NCI-H524 treated with DMSO at 0.1 percent for 48 hours (cell line): ENCODE results near the gene HS3ST3B1.

ENCODE experiments used
- DNase-seq: peaks from one replicate; lab custom pipeline; 2025; lab: John Stamatoyannopoulos, UW

HS3ST3B1 gene

DNA sequence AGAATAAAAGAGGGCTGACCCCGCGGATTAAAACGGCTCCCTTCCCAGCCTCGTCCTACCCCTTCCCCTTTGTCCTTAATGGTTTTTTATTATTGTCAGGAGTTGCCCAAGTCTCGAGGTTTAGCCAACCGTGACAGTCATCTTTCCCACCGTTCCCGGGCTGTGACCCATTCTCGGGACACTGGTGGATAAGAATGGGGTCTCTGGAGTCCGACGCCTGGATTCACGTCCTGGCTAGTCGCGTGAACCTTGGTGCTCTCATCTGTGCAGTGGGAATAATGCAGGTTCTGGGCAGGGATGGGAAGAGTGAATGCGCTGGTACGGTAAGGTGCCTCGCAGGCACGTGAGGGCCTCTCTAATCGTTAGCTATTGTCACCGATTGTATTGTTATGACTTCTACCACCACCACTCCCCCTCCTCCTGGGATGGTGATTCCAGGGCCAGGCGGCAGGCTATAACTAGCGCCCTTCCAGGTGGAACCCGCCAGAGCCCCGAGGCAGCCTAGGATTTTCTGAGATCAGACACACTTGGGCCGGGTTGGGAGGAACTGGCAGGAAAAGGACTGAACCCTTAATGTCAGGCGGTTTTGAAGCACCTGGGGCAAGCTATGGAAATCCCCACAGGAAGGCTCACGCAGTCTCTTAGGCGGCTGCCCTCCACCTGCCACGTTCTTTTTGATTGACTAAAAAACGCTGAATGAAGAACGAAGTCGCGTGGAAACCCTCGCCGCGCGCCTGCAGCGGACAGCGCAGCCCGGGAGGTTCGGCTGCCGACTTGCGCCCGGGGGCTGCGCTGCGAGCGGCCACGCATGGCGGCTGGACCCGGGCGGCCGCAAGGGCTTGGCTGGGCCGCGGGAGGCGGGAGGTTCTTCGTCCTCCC is 2.7 kb downstream of the HS3ST3B1 start:
- DNase-seq = no peak

DNA sequence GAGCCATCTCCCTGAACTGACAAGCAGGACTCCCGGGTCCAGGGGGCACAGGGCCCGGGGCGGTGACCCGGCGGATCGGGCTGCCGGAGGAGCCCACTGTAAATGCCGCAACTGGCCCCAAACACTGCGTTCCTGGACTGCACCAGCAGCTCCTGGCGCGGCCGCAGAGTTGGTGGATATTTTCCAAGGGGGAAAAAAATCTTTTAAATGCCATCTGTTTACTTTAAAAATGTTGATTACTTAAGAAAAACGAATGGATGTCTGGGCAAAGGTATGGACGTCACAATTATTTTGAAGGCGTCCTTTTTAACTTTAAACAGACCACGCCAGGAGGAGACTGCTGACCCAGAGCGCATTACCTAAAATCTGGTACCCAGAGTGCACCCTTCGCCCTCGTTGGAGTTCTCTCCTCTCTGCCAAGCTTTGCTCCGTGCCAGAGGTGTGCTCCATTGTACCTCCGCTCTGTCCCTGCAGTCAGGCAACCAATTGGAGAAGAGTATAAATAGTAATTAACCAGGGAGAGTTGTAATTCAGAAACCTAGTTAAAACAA is 3.4 kb downstream of the HS3ST3B1 start:
- no peak for DNase-seq

DNA sequence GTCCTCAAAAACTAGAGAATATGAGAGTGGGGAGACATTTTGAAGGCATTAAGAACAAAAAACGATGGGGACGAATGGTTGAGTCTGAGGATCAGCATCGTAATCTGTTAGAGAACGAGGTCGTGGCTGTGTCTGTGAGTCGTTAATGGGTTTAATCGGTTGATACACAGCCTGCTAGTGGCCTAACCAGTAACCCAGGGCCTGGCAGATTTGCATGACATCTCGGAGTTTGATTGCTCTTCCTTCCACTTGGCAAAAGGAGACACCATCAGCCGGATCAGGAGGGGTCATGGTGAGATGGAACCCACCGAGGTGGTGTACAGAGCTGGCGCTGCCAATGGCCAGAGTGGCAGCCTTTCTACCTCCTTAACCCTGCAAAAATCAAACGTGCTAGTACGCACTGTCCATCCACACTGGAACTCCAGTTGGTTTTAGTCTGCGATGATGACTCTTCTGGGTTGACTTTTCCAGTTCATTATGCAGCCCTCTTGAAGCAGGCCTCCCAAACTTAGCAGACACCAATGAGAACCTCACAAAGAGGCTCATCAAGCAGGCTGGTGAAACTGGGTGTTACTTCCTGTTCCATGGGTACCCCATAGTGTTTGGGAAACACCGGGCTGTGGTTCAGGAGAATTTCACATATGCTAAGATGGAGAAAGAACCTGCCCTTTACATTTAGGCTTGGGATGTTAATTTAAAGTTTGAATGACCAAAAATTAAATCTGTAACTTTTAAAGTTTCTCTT is 4.1 kb downstream of the HS3ST3B1 start:
- no peak for DNase-seq

DNA sequence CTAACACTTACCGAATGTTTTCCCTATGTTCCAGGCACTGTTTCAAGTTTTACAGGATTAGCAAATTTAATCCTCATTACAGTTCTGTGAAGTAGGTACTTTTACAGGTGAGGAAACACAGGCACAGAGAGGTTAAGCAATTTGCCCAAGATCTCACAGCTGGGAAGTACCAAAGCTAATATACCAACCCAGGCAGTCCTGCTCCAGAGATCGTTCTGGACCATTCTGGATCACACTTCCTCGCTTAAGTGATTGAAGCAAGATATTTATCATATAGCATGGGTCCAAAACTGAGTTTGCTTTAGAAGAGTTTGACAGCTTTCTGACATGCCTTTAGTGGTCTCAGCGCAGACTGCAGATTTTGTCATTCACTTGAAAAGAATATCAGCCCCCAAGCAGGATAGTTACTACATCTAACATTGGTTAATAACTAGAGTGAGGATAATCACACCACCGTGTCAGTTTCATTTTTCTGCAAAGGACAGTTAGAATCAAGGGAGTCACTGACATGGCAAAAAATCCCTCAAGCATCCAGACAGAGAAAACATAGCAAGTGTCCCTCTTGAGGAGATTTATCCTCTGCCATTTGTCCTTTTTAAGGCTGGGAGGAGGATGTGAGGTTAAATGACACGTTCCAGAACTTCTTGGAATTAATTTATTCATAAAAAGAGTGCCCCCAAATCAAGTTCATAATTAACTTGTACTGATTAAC is 5.1 kb downstream of the HS3ST3B1 start:
- DNase-seq = no peak

DNA sequence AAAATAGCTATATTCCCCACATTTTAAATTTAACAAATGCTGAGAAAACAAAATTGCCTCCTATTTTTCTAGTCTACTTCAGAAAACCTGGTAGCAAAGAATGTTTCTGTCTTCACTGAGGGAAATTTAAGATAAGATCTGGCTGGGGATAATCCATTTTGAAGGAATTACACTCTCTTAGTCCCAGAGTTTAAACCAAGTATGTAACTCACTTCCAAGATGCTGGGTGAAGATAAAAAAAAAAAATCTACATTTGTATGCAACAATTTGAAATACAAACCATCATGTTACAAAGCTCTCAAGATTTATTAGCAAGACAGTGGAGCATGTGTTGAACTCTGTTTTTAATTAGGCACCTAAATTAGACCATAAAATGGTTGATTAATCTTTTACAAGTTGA is 5.7 kb downstream of the HS3ST3B1 start:
- no peak for DNase-seq

DNA sequence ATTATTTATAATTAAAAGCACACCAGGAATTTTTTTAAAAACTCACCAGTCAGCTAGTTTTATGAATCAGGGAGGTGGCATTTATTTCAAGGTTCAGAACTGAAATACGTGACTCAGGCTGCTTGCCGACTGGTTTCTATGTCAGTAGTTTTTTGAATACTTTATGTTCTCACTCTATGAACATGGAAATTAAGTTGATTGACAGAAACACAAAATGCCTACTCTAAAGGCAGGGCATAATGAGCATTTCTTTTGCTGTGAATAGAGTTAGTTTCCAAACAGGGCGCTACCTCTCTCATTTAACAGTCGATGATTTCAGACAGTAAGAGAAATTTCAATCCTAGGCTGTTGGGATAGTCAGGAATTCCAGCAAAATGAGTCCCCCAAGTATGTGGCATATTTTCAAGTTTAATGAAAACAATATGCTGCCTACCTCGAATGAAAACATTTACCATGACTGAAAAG is 6.7 kb downstream of the HS3ST3B1 start:
- no peak for DNase-seq

DNA sequence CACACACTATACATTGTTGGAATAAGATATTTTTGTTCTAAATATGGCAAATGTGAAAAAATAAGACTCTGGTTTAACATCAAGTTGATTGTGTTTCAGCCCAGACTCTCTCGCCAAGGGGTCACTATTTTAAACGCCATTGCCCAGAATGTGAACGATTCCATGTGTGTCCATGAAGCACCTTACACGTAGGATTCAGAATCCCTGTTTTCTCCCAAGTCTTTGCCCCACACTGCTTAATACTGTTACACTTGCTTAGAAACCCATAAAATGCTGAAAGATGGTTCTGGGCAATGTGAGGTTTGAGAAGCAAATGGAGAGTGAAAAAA is 7.7 kb downstream of the HS3ST3B1 start:
- DNase-seq = no peak

DNA sequence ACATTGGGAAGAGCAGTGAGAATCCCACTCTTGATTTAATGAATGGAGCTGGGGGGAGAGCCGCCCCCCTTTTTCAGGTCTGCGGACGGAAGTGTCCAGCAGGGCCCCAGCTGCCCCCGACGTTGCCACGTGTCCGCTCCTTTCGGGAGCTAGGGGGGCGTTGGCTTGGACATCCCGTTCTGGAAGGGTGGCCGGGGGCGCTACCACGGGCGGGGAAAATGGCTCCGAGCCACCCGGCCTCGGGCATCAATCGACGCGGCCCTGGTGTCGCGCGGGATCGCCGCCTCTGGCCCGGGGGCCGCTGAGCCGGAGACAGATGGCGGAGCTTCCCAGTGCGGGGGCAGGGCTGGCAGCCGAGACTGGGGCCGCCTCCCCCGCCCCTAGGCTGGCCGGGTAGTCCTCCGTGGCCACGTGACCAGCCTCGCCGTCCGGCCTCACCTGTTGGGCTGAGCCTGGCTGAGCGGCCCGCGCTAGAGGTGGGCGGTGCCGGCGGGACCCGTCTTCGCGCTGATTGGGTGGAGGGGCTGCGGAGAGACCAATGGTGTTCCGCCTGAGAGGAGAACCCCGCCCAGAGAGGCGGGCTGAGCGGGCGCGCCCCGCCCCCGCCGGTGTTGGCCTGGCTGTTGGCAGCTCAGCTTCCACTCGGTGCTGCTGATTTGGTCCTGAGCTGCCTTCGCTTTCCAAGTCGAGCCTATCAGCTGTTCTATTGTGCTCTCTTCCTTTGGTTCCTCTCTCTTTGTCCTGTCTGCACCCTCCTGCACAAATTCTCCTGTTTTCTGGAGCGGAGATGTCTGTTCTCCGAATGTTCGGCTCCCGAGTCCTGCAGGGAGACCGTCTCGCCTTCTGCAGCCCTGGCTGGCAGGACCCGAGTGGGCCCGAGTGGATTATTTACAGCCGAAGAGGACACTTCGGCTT is 8.3 kb downstream of the HS3ST3B1 start:
- peak; percentile 81 for DNase-seq

DNA sequence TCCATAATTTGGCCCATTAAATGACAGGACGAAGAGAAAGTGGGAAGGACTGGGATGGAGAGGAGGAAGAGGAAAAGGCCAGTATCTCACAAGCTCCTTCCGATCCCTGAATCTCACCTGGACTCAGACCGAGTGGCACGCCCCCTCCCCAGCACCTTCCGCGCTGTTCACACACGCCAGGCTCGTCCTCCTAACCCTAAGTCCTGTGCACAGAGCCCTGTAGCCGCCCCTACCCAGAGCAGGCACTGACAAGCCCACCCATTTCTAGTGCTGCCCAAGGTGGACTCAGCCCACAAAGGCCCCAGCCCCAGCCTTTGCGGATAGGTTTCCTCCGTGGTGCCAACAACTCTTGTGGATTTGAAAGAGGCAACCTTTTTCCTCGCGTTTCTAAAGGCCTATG is 9.2 kb downstream of the HS3ST3B1 start:
- DNase-seq = no peak

DNA sequence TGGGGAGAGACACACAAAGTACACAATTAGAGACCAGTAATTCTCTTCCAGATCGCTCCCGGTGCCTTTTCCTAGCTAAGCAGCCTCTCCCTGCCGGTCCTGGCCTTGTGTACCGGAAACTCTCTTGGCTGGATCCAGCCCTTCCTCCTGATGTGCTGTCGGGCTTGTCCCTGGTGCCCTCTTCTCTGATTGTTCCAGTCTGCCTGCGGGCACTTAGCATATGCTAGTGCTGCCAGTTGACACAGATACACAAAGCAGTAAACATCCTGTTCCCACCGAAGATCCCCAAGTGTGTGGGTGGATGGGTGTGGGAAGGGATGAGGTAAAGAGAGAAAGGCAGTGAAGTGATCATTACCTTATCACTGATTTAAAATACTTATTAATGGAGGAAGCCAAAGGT is 9.7 kb downstream of the HS3ST3B1 start:
- DNase-seq = no peak

DNA sequence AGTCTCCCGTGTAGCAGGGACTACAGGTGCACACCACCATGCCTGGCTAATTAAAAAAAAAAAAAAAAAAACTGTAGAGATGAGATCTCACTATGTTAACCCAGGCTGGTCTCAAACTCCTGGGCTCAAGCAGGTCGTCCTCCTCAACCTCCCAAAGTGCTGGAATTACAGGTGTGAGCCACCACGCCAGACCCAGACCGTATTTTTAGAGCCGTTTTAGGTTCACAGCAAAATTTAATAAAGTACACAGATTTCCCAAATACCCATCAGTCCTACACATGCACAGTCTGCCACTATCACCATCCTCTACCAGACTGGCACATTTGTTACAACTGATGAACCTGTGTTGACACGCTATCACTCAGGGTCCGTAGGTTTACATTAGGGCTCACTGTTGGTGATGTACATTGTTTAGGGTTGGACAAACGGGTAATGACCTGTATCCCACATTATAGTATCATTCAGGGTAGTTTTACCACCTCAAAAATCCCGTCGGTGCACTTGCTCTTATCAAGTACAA is 10.4 kb downstream of the HS3ST3B1 start:
- DNase-seq = no peak

DNA sequence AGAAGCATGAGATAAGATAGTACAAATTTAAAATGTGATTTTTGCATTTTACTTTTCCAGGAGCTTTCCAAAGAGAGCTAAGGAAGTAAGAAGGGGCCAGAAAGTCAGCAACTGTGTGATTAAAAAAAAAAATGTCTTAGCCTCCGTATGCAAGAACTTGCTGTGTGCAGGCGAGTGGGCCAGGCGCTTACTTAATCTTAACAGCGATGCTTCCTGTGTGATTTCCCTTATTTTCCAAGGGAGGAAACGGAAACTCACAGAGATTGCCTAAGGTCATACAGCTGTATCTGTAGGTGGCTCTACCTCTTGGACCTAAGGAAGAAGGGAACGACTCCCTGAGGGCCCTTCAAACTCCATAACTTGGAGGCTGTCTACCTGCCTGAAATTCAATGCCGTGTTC is 11.1 kb downstream of the HS3ST3B1 start:
- DNase-seq = no peak

DNA sequence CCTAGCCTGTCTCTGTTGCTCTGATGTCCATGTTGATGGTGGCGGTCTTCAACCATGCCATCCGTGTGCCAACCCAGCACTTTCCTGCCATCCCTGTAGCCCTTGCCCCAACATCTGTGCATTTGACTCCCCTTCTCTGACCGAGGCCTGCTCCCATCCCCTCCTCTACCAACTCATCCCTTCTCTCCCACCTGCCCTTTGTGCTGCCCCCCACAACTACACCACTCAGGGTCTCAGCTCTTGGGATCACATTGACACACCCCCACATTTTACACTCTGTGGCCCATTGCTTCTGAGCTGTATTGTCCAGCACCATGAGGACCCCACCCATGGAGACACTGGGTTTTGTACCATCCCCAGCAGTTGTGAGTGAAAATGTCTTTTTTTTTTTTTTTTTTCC is 11.6 kb downstream of the HS3ST3B1 start:
- no peak for DNase-seq

DNA sequence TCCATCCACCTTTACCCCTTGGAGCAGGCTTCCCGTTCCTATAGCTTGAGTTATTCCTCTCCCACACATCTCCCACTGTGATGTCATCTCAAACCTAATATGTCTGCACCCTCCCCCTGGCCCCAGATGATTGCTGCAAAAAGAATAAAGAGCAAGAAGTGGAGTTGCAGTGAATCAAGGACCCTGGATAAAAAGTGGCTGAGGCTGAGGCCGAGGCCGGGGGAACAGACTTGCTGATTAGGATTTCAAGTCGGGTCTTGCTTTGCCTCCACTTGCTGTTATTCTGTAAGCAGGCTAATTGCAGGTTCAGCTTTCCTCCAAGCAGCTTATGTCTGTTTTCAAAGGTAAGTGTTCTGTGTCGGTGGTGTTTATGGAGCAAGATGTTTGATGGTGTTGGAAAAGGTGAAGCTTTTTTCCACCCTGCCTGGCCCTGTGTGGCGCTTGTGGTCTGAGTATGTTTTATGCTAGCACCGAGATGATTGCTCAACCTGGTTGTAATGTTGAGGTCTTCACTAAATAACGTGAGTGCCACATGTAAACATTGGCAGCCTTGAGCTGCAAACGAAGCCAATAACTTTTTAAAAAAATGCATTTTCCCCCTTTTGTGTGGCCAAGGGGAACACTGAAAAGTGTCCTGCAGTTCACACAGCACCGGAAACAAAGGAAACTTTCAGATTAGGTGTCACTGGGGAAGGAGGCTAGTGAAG is 15.4 kb downstream of the HS3ST3B1 start:
- DNase-seq = no peak

DNA sequence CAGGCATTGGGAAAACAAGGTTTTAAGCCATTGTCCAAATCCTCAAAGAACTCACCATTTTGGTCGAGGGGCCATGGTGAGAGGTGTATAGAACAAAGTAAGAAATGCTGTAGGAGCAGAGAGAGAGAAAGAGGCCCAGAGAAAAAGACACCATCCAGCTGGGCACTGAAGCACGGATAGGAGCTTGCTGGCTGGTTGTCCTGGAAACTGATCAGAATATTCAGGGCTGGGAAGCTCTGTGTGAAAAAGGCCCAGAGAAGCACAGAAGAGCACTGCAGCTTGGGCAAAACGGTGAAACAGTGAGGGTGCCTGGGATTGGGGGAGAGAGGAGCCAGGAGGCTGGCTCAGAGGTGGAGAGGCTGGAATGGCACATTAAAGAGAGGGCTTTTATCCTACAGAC is 16.5 kb downstream of the HS3ST3B1 start:
- no peak for DNase-seq

DNA sequence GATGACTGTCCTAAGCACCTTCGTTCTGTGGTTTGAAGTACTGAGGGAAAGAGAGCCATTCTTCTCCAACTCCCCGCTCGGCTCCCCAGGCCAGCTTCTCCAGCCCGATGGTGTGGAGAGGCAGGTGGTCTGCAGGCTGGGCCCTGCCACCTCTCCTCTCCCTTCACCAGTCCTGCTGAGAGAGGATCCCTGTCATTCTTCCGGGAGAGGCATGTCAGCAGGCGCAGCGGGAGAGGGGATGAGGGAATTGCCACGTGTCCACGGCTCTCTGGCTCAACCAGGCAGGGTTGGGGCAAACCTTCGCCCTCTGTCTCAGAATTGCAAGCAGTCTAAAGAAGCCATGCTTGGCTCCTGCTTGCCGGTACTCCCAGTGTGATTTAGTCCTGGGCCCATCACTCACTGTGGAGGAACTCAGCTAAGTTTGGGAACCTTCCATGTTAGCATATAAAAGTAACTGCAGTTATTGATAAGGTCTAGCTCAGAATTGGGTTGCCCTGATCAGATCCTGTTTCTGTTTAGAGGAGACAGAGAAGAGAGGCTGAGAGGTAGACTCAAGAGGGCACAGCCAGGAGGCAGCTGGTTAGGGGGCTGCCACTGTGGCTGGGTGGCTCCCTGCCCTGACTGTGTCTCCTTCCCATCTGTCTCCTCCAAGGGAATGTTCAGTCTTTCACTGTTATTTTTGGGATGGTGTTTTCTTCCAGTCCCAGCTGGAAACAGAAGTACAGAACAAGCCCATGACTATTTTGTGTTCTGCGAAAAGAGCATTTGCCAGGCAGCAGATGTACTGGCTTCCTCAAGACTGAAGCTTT is 17.4 kb downstream of the HS3ST3B1 start:
- DNase-seq = no peak

DNA sequence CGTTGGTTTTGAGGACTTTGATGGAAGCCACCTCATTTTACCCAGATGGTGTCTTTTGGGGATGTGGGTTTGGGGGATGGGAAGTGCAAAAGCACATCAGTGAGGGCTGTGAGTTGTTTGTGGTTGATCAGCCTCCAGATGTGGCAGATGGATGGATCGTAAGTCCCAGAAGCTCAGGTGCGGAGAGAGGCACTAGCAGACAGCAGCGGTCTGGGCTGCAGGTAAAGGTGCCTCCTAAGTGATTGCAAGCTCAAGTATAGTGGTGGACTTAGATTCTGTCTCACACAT is 18.0 kb downstream of the HS3ST3B1 start:
- DNase-seq = no peak

DNA sequence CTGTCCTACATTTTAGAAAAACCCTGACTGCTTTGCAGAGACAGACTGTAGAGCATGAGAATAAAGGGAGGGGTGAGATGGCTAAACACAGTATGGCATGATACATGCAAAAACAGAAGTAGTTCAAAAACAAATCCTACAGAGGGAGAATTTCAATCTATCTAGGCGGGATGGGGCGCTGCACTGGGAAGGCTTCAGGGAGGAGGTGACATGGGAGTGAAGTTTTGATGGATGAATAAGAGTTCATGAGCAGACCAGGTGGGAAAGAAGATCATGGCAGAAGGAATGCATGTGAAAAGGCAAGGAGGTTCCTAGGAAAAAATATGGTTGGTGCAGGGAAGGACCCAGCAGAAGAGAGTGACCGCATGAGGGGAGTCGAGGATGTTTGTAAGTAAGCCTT is 19.2 kb downstream of the HS3ST3B1 start:
- DNase-seq = no peak

DNA sequence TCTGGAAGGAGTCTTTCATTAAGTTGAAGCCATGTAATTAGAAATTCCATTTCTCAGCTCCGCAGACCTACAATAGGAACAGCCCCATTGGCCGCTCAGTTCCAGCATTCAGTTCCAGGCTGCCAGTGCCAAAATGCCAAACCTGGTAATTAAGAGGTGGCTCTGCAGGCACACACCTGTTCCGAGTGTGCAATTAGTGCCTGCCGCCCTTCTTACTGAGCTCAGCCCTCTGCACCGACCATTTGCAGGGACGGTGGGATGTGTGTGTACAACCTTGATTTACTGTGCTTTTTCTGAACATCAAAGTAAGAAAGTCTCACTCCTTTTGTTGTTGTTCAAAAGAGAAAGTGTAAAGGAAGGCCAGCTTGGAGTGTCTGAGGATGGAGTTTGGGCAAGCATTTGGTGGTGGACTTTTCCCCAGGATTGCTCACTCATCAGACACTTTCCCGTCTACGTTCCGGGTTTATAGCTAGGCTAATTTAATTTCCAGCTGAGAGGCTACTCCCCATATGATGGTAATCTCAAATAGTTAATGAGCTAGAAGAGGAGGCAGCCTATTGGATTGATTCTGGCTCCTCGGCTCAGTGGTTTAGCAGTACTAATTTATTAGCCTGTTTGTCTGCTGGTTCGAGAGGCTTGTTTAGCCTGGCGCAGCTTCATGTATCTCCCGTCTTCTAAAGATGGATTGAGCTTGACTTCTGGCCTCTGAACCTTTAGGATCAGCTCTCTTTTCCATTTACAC is 20.0 kb downstream of the HS3ST3B1 start:
- no peak for DNase-seq
